Natural killer cell (primary cell): ENCODE measurements around the gene C4orf33. TPM values are rescaled to one million over a fixed set of nuclear protein-coding genes. Genes with fewer than 3 reads are reported as not detected.

ENCODE experiments used
- ATAC-seq, 3 donors: fragments of 150-1000 bp in 2 of 3; fragments of 200-7000 bp in 1 of 3; cut with Tn5 transposase; 1 replicate in 1 of 3; 2 replicates in 2 of 3; pipeline ENCODE4 v1.10.0; 2021; ENCODE audit warnings: mild to moderate bottlenecking in 2 of 3, moderate library complexity in 2 of 3
- DNase-seq, 2 donors: peaks; one replicate each; pipeline versions ENCODE4 v3.0.0 to v3.0.0-alpha.2; 2013 to 2021; ENCODE audit warnings: mixed read lengths in 1 of 2
- H3K27ac ChIP-seq: one replicate; pipeline ENCODE4 v1.5.1; 2013; ENCODE audit warnings: mild to moderate bottlenecking, low read length
- H3K27me3 ChIP-seq: one replicate; pipeline ENCODE4 v1.6.1; 2013; ENCODE audit warnings: low read length; ENCODE audit not compliant: control insufficient read depth, insufficient read depth
- H3K36me3 ChIP-seq: one replicate; pipeline ENCODE4 v1.6.1; 2013; ENCODE audit warnings: low read length; ENCODE audit not compliant: control insufficient read depth, insufficient read depth
- H3K4me1 ChIP-seq: one replicate; pipeline ENCODE4 v1.6.1; 2013; ENCODE audit warnings: low read length; ENCODE audit not compliant: control insufficient read depth, insufficient read depth
- H3K4me3 ChIP-seq: one replicate; pipeline ENCODE4 v1.5.1; 2013; ENCODE audit warnings: low read length
- H3K9me3 ChIP-seq: one replicate; pipeline ENCODE4 v1.6.1; 2013; ENCODE audit warnings: low read length; ENCODE audit not compliant: control insufficient read depth, insufficient read depth
- H3K27ac Mint-ChIP-seq, 2 donors: one replicate each; pipeline ENCODE4 v1.8.0; 2022; ENCODE audit warnings: mild to moderate bottlenecking in 2 of 2, mixed read lengths in 2 of 2, moderate library complexity in 1 of 2
- H3K27me3 Mint-ChIP-seq, 2 donors: one replicate each; pipeline ENCODE4 v1.8.0; 2022; ENCODE audit warnings: low read depth in 2 of 2, mixed read lengths in 2 of 2
- H3K36me3 Mint-ChIP-seq: one replicate; pipeline ENCODE4 v1.8.0; 2022; ENCODE audit warnings: mixed read lengths
- H3K4me1 Mint-ChIP-seq, 2 donors: one replicate each; pipeline ENCODE4 v1.8.0; 2022; ENCODE audit warnings: mixed read lengths in 2 of 2
- H3K4me3 Mint-ChIP-seq: one replicate; pipeline ENCODE4 v1.8.0; 2022; ENCODE audit warnings: mild to moderate bottlenecking, moderate library complexity, mixed read lengths
- H3K9me3 Mint-ChIP-seq, 2 donors: one replicate each; pipeline ENCODE4 v1.8.0; 2022; ENCODE audit warnings: mixed read lengths in 2 of 2
- WGBS: methylation state at CpG from one replicate; pipeline ENCODE4 v1.1.7; 2013; ENCODE audit warnings: missing lambda C conversion rate; ENCODE audit not compliant: insufficient coverage; 5-methylcytosine and 5-hydroxymethylcytosine counted together
- intact Hi-C: fragments of 100-400 bp; cut with micrococcal nuclease; formaldehyde crosslinking; loops from one replicate; pipeline ENCODE4 v1.14.2; 2022
- total RNA-seq, 4 donors: library from RNA; stranded (reverse); fragments of 120-200 nt in 1 of 4; gene quantifications; one replicate each; pipeline versions ENCODE4 v1.2.3 to v1.2.4, GENCODE V29; 2013 to 2022
- TF ChIP-seq, protein P1 (sequence below): fragments of 200-600 bp; IDR thresholded peaks from one replicate; pipeline ENCODE4 v1.8.0; 2022; ENCODE audit warnings: antibody characterized with exemption

C4orf33 gene
- total RNA-seq, 3 donors from 2014 or later (not counting 1 experiment from before 2014, with no cell fraction given) = 23.2 to 27.2 (median 26.2) TPM

DNA sequence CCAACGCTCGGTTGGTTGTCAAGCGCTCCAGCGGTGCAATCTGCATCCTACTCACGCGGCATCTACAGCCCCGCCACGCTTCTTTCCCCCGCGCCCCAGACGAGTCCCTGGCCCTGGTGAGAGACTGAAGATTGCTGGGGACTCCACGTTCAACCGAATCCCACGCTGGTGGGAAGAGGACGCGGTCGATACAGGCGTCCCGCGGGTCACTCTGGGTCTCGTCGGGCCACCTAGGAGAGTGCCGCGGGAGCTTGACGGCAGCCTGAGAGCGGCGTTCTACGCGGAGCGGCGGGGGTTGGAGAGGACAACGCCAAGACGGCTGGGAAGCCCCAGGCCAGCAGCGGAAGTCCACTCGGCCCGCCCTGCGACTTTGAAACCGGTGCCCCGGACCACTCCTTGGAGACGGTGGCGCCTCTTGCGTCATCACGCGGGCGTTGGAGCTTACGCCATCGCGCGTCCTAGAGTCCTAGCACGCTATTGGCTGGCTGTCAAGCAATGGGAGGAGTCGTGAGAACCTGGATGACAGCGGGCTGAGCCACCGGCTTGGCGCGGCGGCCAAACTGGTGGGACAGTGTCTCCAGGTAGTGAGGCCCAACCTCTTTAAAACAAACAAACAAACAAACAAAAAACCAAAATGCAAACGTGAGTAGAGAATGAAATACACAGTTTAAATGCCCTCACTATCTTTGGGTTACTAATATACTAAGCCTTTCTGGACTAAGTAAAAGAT, 2.6 kb upstream of the C4orf33 start, which contains the start of gene SCLT1:
TSS of gene SCLT1 (minus strand) at position 349 of the 730 bp plus-strand sequence. CDS start 436 bp downstream, outside the sequence.
- Mint-ChIP-seq H3K36me3 (no peaks in the 10 kb centered on the region), H3K9me3 (no peaks in the 10 kb centered on the region), H3K27ac (no peak within 1 kb of the TSS), H3K4me3 (no peak within 1 kb of the TSS), H3K4me1 (peaks cover 27 to 44% of the 10 kb centered on the region in 2 donors), H3K27me3 (no peaks in the 10 kb centered on the region)
- ATAC-seq (peak; percentile 89 to 97 (median 91)), DNase-seq (peak; percentile 96 to 98)
- Histone ChIP-seq H3K4me1 (peaks cover 6% of the 10 kb centered on the region), H3K36me3 (no peaks in the 10 kb centered on the region), H3K4me3 (peak within 1 kb of the TSS; percentile 98), H3K27ac (peak within 1 kb of the TSS; percentile 100), H3K9me3 (no peaks in the 10 kb centered on the region), H3K27me3 (no peaks in the 10 kb centered on the region)
- under 1% methylated on average over 57 of the region's 57 CpGs for WGBS
- intact Hi-C loops = loop anchor here (2.0 to 5.0 kb wide), 6 partner anchors 177 to 1126 kb away; partner anchors contain the start of genes ABHD18, JADE1, MFSD8 and PGRMC2
- TF ChIP-seq, protein P1, sequence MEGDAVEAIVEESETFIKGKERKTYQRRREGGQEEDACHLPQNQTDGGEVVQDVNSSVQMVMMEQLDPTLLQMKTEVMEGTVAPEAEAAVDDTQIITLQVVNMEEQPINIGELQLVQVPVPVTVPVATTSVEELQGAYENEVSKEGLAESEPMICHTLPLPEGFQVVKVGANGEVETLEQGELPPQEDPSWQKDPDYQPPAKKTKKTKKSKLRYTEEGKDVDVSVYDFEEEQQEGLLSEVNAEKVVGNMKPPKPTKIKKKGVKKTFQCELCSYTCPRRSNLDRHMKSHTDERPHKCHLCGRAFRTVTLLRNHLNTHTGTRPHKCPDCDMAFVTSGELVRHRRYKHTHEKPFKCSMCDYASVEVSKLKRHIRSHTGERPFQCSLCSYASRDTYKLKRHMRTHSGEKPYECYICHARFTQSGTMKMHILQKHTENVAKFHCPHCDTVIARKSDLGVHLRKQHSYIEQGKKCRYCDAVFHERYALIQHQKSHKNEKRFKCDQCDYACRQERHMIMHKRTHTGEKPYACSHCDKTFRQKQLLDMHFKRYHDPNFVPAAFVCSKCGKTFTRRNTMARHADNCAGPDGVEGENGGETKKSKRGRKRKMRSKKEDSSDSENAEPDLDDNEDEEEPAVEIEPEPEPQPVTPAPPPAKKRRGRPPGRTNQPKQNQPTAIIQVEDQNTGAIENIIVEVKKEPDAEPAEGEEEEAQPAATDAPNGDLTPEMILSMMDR = no peak

DNA sequence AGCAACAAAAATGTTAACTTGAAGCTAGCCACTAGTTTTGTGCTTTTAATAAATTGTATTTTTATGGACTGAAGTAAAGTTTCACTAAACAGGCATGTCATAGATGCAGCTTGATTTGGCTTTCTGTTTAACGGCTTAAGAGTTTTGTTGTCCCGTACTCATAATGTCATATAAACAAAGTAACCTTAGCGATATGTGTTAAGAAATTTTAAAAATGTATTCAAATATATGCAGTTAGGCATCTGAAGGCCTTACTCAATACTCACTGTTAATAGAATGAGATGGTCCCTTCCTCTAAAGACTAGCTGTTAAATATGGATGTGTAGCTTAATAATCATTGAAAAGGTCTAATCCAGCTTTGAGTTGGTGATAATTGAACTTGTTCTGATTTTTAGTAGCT, 1.6 kb upstream of the C4orf33 start:
- intact Hi-C loops = loop anchor here (5.0 kb wide), 1 partner anchor 1127 kb away; the partner anchor contains the start of genes ABHD18 and MFSD8
- no peaks in the 10 kb centered on the region for H3K36me3 Mint-ChIP-seq
- TF ChIP-seq, protein P1 = no peak
- no peaks in the 10 kb centered on the region for H3K27me3 Mint-ChIP-seq
- WGBS = 100% methylated on average over 1 of the region's 3 CpGs
- no peak overlapping the region for H3K27ac Mint-ChIP-seq
- ATAC-seq (no peak), DNase-seq (peak in 1 of 2 donors; percentile 14)
- H3K4me1 ChIP-seq = peaks cover 6% of the 10 kb centered on the region
- H3K9me3 Mint-ChIP-seq = no peaks in the 10 kb centered on the region
- peak overlapping the region; percentile 100 for H3K27ac ChIP-seq
- H3K36me3 ChIP-seq = no peaks in the 10 kb centered on the region
- H3K27me3 ChIP-seq = no peaks in the 10 kb centered on the region
- H3K4me3 Mint-ChIP-seq = no peak overlapping the region
- peak overlapping the region; percentile 98 for H3K4me3 ChIP-seq
- H3K9me3 ChIP-seq = no peaks in the 10 kb centered on the region
- H3K4me1 Mint-ChIP-seq = peaks cover 18 to 34% of the 10 kb centered on the region in 2 donors

DNA sequence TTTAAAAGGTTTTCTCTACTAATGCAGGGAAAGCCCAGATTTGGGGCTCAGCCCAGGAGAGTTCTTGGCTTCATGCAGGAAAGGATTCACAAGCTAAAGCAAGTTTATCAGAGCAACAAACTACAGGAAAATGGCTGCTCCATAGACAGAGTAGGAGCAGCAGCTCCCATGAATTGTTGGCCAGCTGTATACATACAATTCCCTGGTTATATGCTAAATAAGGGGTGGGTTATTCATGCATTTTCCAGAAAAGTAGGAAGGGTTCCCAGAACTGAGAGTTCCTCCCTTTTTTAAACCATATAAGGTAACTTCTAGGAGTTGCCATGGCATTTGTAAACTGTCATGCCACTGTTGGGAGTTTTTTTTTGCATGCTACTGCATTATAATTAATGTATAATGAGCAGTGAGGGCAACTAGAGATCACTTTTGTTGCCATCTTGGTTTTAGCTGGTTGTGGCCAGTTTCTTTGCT, 2.6 kb downstream of the C4orf33 start:
- TF ChIP-seq, protein P1 = no peak
- Histone ChIP-seq H3K9me3 (no peaks in the 10 kb centered on the region), H3K27ac (no peak overlapping the region), H3K4me3 (no peak overlapping the region), H3K36me3 (peaks cover 2% of the 10 kb centered on the region), H3K27me3 (no peaks in the 10 kb centered on the region), H3K4me1 (no peaks in the 10 kb centered on the region)
- Mint-ChIP-seq H3K27ac (no peak overlapping the region), H3K4me3 (no peak overlapping the region), H3K27me3 (no peaks in the 10 kb centered on the region), H3K36me3 (peaks cover 6% of the 10 kb centered on the region), H3K4me1 (peaks cover 13 to 31% of the 10 kb centered on the region in 2 donors), H3K9me3 (no peaks in the 10 kb centered on the region)
- ATAC-seq (no peak), DNase-seq (no peak)
- intact Hi-C loops = no loop called here
